ENCODE results near the gene PPP1R15B. TPM values are rescaled to one million over a fixed set of nuclear protein-coding genes. Genes with fewer than 3 reads are reported as not detected.

PPP1R15B gene
- total and polyA plus RNA-seq, 4 donors = 14.6 to 57.0 (median 36.8) TPM

- TF ChIP-seq, protein P1, sequence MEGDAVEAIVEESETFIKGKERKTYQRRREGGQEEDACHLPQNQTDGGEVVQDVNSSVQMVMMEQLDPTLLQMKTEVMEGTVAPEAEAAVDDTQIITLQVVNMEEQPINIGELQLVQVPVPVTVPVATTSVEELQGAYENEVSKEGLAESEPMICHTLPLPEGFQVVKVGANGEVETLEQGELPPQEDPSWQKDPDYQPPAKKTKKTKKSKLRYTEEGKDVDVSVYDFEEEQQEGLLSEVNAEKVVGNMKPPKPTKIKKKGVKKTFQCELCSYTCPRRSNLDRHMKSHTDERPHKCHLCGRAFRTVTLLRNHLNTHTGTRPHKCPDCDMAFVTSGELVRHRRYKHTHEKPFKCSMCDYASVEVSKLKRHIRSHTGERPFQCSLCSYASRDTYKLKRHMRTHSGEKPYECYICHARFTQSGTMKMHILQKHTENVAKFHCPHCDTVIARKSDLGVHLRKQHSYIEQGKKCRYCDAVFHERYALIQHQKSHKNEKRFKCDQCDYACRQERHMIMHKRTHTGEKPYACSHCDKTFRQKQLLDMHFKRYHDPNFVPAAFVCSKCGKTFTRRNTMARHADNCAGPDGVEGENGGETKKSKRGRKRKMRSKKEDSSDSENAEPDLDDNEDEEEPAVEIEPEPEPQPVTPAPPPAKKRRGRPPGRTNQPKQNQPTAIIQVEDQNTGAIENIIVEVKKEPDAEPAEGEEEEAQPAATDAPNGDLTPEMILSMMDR (IDR thresholded peaks at IDR 0.05; ENCODE audit: control extremely low read depth, extremely low read depth) = no peak
- Histone ChIP-seq H3K27ac (ENCODE audit: low read depth in 1 of 2, low read length in 1 of 2) (no peak overlapping the region), H3K4me1 (ENCODE audit: control insufficient read depth in 5 of 5, insufficient read depth in 5 of 5, low read length in 5 of 5) (peaks cover 0 to 17% (median 5%) of the 10 kb centered on the region in 5 donors), H3K36me3 (ENCODE audit: control insufficient read depth in 4 of 4, insufficient read depth in 4 of 4, low read length in 4 of 4) (peaks cover 0 to 40% (median 6%) of the 10 kb centered on the region in 4 donors), H3K9ac (ENCODE audit: insufficient read depth in 1 of 2, low read length in 2 of 2) (no peak overlapping the region), H3K9me3 (ENCODE audit: control insufficient read depth in 4 of 4, insufficient read depth in 3 of 4, low read length in 3 of 4) (no peaks in the 10 kb centered on the region), H3K4me3 (no peak overlapping the region), H3K27me3 (ENCODE audit: control insufficient read depth in 3 of 3, insufficient read depth in 3 of 3, low read length in 2 of 3) (no peaks in the 10 kb centered on the region)
- ATAC-seq (ENCODE audit: insufficient read depth, low FRiP score) (no peak), DNase-seq (no peak)
- 91% methylated on average over 5 of the region's 5 CpGs for WGBS, 2 donors
Measured at GRCh38 chr1:204457666-204458065, 46.0 kb upstream of the PPP1R15B start.

- no peak overlapping the region for H3K27ac ChIP-seq (ENCODE audit: low read depth in 1 of 2, low read length in 1 of 2)
- no peaks in the 10 kb centered on the region for H3K9me3 ChIP-seq (ENCODE audit: control insufficient read depth in 4 of 4, insufficient read depth in 3 of 4, low read length in 3 of 4)
- peaks cover 0 to 15% (median 5%) of the 10 kb centered on the region in 5 donors for H3K4me1 ChIP-seq (ENCODE audit: control insufficient read depth in 5 of 5, insufficient read depth in 5 of 5, low read length in 5 of 5)
- no peak for ATAC-seq (ENCODE audit: insufficient read depth, low FRiP score)
- H3K36me3 ChIP-seq (ENCODE audit: control insufficient read depth in 4 of 4, insufficient read depth in 4 of 4, low read length in 4 of 4) = peaks cover 0 to 37% (median 7%) of the 10 kb centered on the region in 4 donors
- H3K4me3 ChIP-seq = no peak overlapping the region
- TF ChIP-seq, protein P1 (IDR thresholded peaks at IDR 0.05; ENCODE audit: control extremely low read depth, extremely low read depth) = no peak
- no peak overlapping the region for H3K9ac ChIP-seq (ENCODE audit: insufficient read depth in 1 of 2, low read length in 2 of 2)
- 70 to 78% methylated on average over 11 of the region's 11 CpGs for WGBS, 2 donors
- H3K27me3 ChIP-seq (ENCODE audit: control insufficient read depth in 3 of 3, insufficient read depth in 3 of 3, low read length in 2 of 3) = no peaks in the 10 kb centered on the region
- DNase-seq = peak; percentile 67 to 84 (median 81)
Measured at GRCh38 chr1:204456826-204457442, 45.3 kb upstream of the PPP1R15B start.

DNA sequence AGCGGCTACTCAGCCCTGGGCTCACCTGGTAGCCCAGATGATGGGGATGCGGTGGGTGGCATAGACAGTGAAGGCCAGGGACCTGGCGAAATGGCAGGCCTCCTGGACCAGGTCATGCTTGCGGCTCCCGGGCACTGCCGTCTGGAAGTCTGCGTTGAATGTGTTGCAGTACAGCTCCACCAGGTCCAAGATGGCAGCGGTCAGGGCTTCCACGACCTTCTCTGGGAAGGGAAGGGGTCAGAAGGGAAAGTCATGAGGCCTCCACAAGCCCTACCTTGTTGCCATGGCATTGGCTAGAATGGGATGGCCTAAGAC, 44.2 kb upstream of the PPP1R15B start:
- TF ChIP-seq, protein P1 (IDR thresholded peaks at IDR 0.05; ENCODE audit: control extremely low read depth, extremely low read depth) = no peak
- Histone ChIP-seq H3K36me3 (ENCODE audit: control insufficient read depth in 4 of 4, insufficient read depth in 4 of 4, low read length in 4 of 4) (peaks cover 0 to 37% (median 7%) of the 10 kb centered on the region in 4 donors), H3K4me1 (ENCODE audit: control insufficient read depth in 5 of 5, insufficient read depth in 5 of 5, low read length in 5 of 5) (peaks cover 0 to 16% (median 5%) of the 10 kb centered on the region in 5 donors), H3K27ac (ENCODE audit: low read depth in 1 of 2, low read length in 1 of 2) (no peak overlapping the region), H3K4me3 (no peak overlapping the region), H3K9me3 (ENCODE audit: control insufficient read depth in 4 of 4, insufficient read depth in 3 of 4, low read length in 3 of 4) (no peaks in the 10 kb centered on the region), H3K27me3 (ENCODE audit: control insufficient read depth in 3 of 3, insufficient read depth in 3 of 3, low read length in 2 of 3) (no peaks in the 10 kb centered on the region), H3K9ac (ENCODE audit: insufficient read depth in 1 of 2, low read length in 2 of 2) (no peak overlapping the region)
- 96 to 97% methylated on average over 9 of the region's 9 CpGs for WGBS, 2 donors
- DNase-seq (no peak), ATAC-seq (ENCODE audit: insufficient read depth, low FRiP score) (no peak)
